A673 (cell line): ENCODE results near the gene R3HDM1. TPM values are rescaled to one million over a fixed set of nuclear protein-coding genes. Genes with fewer than 3 reads are reported as not detected.
A peak's percentile ranks its signal among the peaks of the same experiment; 100 is the strongest.
"Not testable (repeated sequence)": the region's sequence is repeated elsewhere in the genome, so short reads cannot be mapped to it uniquely, and the experiment has no call there.

ENCODE experiments used
- BruUV-seq: library from RNA; stranded (reverse); fragments of 400-500 nt; replicated peaks from 2 replicates; lab custom pipeline; 2021; lab: Mats Ljungman, UMichigan
- CTCF ChIA-PET: fragments of 300-600 bp; sonication (Branson Sonifier 250); formaldehyde crosslinking; loops from one replicate; lab custom pipeline; 2022; ENCODE audit warnings: antibody characterized with exemption; lab: Charles Lee
- POLR2A ChIA-PET: fragments of 300-600 bp; sonication (Branson Sonifier 250); formaldehyde crosslinking; loops from one replicate; lab custom pipeline; 2022; ENCODE audit warnings: antibody characterized with exemption; ENCODE audit not compliant: low non-redundant PET; lab: Charles Lee
- DNase-seq: peaks from one replicate; pipeline ENCODE4 v3.0.0-alpha.2; 2015; ENCODE audit warnings: low spot score
- H3K27ac ChIP-seq: fragments of 200-600 bp; sonication (generic); 2 replicates; pipeline ENCODE4 v1.5.1; 2016; ENCODE audit warnings: mixed run types, low read depth, mild to moderate bottlenecking, mixed read lengths, antibody characterized with exemption, low read length; ENCODE audit not compliant: poor library complexity, severe bottlenecking
- H3K27me3 ChIP-seq: fragments of 200-600 bp; sonication (generic); replicated peaks from 2 replicates; pipeline ENCODE4 v1.6.1; 2017; ENCODE audit warnings: mixed run types, low read depth, mild to moderate bottlenecking, mixed read lengths, antibody characterized with exemption, low read length; ENCODE audit not compliant: insufficient read depth, poor library complexity
- H3K36me3 ChIP-seq: fragments of 200-600 bp; sonication (generic); 2 replicates; pipeline ENCODE4 v1.6.1; 2016; ENCODE audit warnings: mixed run types, mild to moderate bottlenecking, mixed read lengths, antibody characterized with exemption, low read length; ENCODE audit not compliant: insufficient read depth, poor library complexity, severe bottlenecking
- H3K4me1 ChIP-seq: fragments of 200-600 bp; sonication (generic); 2 replicates; pipeline ENCODE4 v1.6.1; 2017; ENCODE audit warnings: mixed run types, mild to moderate bottlenecking, mixed read lengths, antibody characterized with exemption, low read length; ENCODE audit not compliant: insufficient read depth, poor library complexity, severe bottlenecking
- H3K4me3 ChIP-seq: fragments of 200-600 bp; sonication (generic); 2 replicates; pipeline ENCODE4 v1.5.1; 2016; ENCODE audit warnings: low read depth, mixed run types, mild to moderate bottlenecking, mixed read lengths, low read length; ENCODE audit not compliant: poor library complexity, severe bottlenecking
- H3K9me3 ChIP-seq: fragments of 200-600 bp; sonication (generic); 2 replicates; pipeline ENCODE4 v1.6.1; 2016; ENCODE audit warnings: mixed run types, low read depth, mild to moderate bottlenecking, mixed read lengths, antibody characterized with exemption, low read length; ENCODE audit not compliant: poor library complexity, severe bottlenecking
- CTCF ChIP-seq: fragments of 300-800, 200-600 bp; sonication (generic); conservative IDR thresholded peaks from 2 replicates; pipeline ENCODE4 v1.5.1; 2017; ENCODE audit warnings: low read depth, mild to moderate bottlenecking, antibody characterized with exemption, low read length, moderate library complexity, mixed read lengths
- EZH2 ChIP-seq: fragments of 200-600 bp; sonication (generic); IDR thresholded peaks from 2 replicates; pipeline ENCODE4 v1.6.1; 2017; ENCODE audit warnings: borderline replicate concordance, low read depth, mild to moderate bottlenecking, mixed read lengths, antibody characterized with exemption, low read length; ENCODE audit not compliant: poor library complexity, severe bottlenecking
- intact Hi-C: fragments of 100-400 bp; cut with micrococcal nuclease; formaldehyde crosslinking; loops from one replicate; pipeline ENCODE4 v1.10.0; 2022; ENCODE audit not compliant: unreplicated experiment
- total RNA-seq: library from RNA; stranded (reverse); gene quantifications from 2 replicates; pipeline ENCODE4 v1.2.3, GENCODE V29; 2021

Gene R3HDM1
- total RNA-seq, 1 experiment from 2014 or later: 65.4 TPM

- intact Hi-C loops: no loop called here
- ChIA-PET CTCF (no interaction called here), POLR2A (no interaction called here)
- no peak for TF ChIP-seq EZH2
- TF ChIP-seq CTCF: no peak
- H3K4me1 ChIP-seq: no peaks in the 10 kb centered on the region
- H3K36me3 ChIP-seq: no peaks in the 10 kb centered on the region
- H3K4me3 ChIP-seq: no peak overlapping the region
- no peaks in the 10 kb centered on the region for H3K27me3 ChIP-seq
- H3K9me3 ChIP-seq: no peaks in the 10 kb centered on the region
- no TSS peak for BruUV-seq
- DNase-seq: no peak
- no peak overlapping the region for H3K27ac ChIP-seq
These were observed 172.0 kb downstream of the R3HDM1 start for GRCh38 chr2:135703300-135703699.

- intact Hi-C loops, H3K27me3 ChIP-seq, H3K9me3 ChIP-seq, CTCF ChIA-PET, POLR2A ChIA-PET, H3K4me3 ChIP-seq, H3K4me1 ChIP-seq, H3K27ac ChIP-seq, BruUV-seq, DNase-seq, H3K36me3 ChIP-seq: not testable (repeated sequence)
These were observed 172.8 kb downstream of the R3HDM1 start for GRCh38 chr2:135704075-135704474.

GRCh38 chr2:135708159-135708558 lies 176.9 kb downstream of the R3HDM1 start:
- Histone ChIP-seq H3K4me1 (no peaks in the 10 kb centered on the region), H3K36me3 (peaks cover 5% of the 10 kb centered on the region), H3K27ac (no peak overlapping the region), H3K4me3 (no peak overlapping the region), H3K27me3 (no peaks in the 10 kb centered on the region), H3K9me3 (no peaks in the 10 kb centered on the region)
- ChIA-PET POLR2A (no interaction called here), CTCF (no interaction called here)
- intact Hi-C loops: no loop called here
- no TSS peak for BruUV-seq
- no peak for DNase-seq
- TF ChIP-seq CTCF (no peak), EZH2 (no peak)

- peak; percentile 92 for TF ChIP-seq CTCF
- TF ChIP-seq EZH2: no peak
- Histone ChIP-seq H3K36me3 (peaks cover 5% of the 10 kb centered on the region), H3K4me1 (no peaks in the 10 kb centered on the region), H3K27ac (no peak overlapping the region), H3K4me3 (no peak overlapping the region), H3K27me3 (no peaks in the 10 kb centered on the region), H3K9me3 (no peaks in the 10 kb centered on the region)
- DNase-seq: peak; percentile 63
- ChIA-PET CTCF (interaction anchor here (1.0 to 3.1 kb wide), 4 partner anchors 237 to 721 kb away, joined by 5 to 23 read pairs (median 15); no protein-coding TSS in a partner anchor), POLR2A (no interaction called here)
- intact Hi-C loops: loop anchor here (1.0 to 5.0 kb wide), 2 partner anchors 238 to 706 kb away; no protein-coding TSS in a partner anchor
- no TSS peak for BruUV-seq
These were observed 178.7 kb downstream of the R3HDM1 start for GRCh38 chr2:135709992-135710391.

GRCh38 chr2:135715086-135715485 lies 183.8 kb downstream of the R3HDM1 start:
- BruUV-seq, CTCF ChIA-PET, POLR2A ChIA-PET, H3K27me3 ChIP-seq, H3K36me3 ChIP-seq, DNase-seq, intact Hi-C loops, H3K4me1 ChIP-seq, H3K9me3 ChIP-seq, H3K27ac ChIP-seq, H3K4me3 ChIP-seq: not testable (repeated sequence)
